ENCODE data around the gene HBEGF. TPM values are rescaled to one million over a fixed set of nuclear protein-coding genes. Genes with fewer than 3 reads are reported as not detected.
A peak's percentile ranks its signal among the peaks of the same experiment; 100 is the strongest.

Gene HBEGF
- total RNA-seq, 1 donor from 2014 or later = 23.4 TPM

- DNase-seq (ENCODE audit: low read depth) = no peak
Observed at GRCh38 chr5:140336388-140336787, 10.0 kb downstream of the HBEGF start.

- DNase-seq (ENCODE audit: low read depth) = no peak
Observed at GRCh38 chr5:140331638-140332037, 14.8 kb downstream of the HBEGF start.

- no peak for DNase-seq (ENCODE audit: low read depth)
Observed at GRCh38 chr5:140329739-140330481, 16.5 kb downstream of the HBEGF start.

GRCh38 chr5:140328036-140328764 lies 18.2 kb downstream of the HBEGF start:
- no peak for DNase-seq (ENCODE audit: low read depth)

GRCh38 chr5:140327589-140327988 lies 18.8 kb downstream of the HBEGF start:
- DNase-seq (ENCODE audit: low read depth) = no peak

DNA sequence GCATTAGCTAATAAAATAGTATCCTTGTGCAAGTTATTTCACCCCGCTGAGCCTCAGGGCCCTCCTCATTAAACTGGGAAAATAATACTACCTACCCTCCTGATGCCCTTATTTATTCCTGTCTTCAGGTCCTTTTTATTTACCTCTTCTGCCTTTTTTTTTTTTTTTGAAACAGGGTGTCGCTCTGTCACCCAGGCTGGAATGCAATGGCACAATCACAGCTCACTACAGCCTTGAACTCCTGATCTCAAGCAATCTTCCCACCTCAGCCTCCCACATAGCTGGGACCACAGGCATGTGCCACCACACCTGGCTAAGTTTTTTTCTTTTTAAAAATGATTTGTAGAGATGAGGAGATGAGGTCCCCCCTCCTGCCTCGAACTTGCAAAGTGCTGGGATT lies 20.9 kb downstream of the HBEGF start:
- no peak for DNase-seq (ENCODE audit: low read depth)

DNA sequence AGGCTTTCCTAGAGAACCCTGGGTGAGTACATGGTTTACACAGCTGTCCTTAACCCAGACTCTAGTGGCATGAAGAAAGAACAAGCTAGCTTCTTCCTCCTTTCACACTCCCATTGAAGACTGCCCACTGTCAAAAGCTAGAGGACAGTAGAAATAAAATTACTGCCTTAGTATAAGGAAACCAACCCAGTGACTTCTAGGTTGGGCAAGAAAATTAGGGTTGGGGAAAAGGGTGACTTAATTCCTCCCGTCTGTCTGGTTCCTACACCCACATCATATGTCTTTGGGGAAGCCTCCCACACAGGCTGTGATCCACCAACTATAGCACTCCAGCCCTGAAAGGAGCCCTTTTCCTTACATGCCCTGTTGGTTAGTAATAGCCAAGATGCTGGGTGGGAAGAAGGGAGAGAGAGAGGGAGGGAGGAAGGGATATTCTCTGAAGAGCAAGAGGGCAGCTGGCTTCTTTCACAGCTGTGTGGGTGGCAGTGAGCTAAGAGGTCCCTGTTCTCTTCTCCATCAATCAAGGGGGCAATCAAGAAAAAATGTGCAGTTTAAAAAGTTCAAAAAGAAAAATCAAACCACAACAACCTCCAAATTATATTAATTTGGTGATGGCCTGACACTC lies 21.7 kb downstream of the HBEGF start:
- DNase-seq (ENCODE audit: low read depth) = no peak

- DNase-seq (ENCODE audit: low read depth) = peak; percentile 85
Observed at GRCh38 chr5:140324041-140324600, 22.3 kb downstream of the HBEGF start.

DNA sequence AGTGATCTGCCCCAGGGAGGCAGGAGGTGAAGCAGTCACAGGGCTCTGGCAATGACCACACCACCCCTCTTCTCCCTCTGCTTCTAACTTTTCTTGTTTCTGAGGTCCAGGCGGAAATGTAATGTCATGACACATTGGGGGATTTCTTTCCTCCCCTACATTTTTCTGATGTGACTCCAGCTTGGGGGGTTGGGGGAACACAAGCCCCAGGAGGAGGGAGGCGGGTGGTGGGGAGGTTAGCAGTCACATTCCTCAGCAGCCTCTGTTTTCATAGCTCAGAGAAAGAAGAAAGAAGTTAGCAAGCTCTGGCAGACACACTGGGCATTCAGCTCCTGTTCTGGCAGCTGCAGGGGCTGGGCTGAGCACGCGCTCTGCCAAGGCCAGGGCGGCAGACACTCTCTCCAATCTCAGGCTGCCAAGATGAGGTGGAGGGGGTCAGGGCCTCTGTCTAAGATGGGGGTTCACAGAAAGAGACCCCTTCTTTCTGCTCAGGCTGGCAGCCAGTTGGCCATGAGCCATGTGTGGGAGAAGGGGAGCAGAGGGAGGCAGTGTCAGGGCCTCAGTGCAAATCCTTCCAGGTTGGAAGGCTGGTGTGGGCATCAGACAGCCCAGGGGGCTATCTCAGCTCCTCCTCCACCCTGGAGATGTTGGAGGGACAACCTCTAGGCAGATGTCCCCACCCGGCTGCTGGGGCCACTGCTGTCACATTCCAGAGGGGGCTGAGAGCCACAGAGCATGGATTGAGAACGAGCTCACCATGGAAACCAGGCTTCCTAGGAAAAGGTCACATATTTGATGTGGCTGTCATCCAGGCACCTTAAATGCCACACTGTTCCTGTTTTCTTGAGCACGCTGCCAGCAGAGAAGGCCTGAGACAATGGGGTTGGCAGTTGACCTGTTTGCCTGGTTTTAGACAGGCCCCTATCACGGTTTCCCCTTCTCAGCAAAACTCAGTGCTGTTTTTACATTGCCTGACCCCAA lies 23.4 kb downstream of the HBEGF start:
- peak; percentile 94 for DNase-seq (ENCODE audit: low read depth)

GRCh38 chr5:140321796-140322195 lies 24.6 kb downstream of the HBEGF start:
- no peak for DNase-seq (ENCODE audit: low read depth)

DNA sequence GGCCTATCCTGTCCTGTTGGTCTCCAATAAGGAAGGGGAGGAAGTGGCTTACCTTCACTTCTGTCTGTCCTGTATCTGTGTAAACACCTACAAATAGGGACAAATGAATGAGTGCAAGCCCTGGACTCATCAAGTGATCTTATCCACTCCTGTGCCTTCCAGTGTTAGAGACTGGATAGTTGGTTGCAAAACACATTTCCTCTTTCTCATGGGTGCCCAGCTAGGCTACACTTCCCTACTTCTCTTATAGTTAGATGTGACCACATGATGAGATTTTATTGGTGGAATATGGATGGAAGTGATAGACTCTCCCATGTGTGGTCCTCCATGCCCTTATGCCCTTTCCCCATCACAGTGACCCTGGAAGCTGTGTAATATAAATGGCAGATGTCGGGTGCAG lies 26.6 kb downstream of the HBEGF start:
- DNase-seq (ENCODE audit: low read depth) = no peak

- no peak for DNase-seq (ENCODE audit: low read depth)
Observed at GRCh38 chr5:140318792-140319191, 27.6 kb downstream of the HBEGF start.

GRCh38 chr5:140317859-140318258 lies 28.5 kb downstream of the HBEGF start:
- DNase-seq (ENCODE audit: low read depth) = peak; percentile 77

DNA sequence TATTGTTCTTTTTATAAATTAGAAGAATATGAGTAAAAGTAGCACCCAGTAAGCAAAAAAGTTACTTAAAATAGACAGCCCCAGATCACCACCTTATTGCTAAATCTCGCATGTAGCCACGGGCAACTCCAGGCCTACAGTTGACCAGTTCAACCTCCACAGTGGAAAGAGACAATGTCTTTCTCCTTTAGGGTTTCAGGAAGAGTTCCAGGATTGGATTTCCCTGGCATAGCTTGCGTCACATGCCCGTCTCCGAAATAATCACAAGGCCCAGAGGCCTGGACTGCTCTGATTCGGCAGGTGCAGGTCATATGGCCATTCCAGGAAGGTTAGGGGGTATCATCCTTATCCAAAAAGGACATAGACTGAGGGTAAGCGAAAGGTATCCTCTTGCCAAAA lies 33.6 kb downstream of the HBEGF start:
- DNase-seq (ENCODE audit: low read depth) = no peak

DNA sequence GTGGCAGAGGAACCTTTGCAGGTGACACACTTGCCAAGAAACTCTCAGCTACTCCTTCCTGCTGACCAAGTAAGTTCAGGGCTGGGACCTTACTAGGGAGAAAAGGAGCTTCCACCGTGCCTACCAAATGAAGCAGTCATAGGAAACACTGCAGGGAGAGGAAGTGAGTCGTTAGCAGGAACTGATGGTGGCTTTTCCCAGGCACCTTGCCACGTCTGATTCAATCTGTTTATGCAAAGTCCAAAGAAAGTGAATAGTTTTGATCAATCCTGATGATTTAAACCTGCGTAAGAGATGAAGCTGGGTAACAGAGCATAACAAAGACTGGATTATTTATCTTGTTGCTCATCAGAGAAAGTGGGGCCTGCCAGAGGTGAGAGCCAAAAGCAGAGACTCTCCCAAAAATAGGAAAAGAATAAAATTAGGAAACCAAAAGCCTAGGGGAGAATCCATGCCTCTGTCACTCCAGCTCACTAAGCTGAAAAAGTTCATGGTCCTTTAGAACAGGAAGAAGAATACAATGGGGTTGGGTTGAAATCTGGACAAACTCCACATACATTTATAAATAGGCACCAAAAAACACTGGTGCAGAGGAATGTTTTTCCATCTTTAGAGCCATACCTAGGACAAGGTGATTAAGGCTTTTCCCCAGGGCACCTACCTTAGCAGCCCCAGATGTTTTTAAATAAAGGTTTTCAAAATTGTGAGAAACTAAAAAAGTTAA lies 34.2 kb downstream of the HBEGF start:
- peak; percentile 93 for DNase-seq (ENCODE audit: low read depth)

DNA sequence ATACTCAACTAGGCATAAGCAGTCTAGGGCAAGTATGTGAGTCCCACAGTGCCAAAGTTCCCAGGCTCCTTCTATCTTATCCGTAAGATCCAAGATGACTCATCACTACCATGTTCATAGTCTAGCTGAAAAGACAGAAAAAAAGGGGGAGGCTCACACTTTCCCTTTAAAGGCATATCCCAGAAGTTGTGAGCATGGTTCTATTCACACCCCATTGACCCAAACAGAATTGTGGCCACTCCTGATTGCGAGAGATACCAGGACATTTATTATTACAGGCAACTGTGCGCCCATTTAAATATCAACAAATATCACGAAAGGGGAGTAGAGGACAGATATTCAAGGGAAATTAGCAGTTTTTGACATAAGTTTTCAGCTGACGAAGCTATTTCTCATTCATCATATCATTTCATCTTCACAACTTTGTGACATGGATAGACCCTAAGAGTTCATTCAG lies 35.4 kb downstream of the HBEGF start:
- peak; percentile 92 for DNase-seq (ENCODE audit: low read depth)

DNA sequence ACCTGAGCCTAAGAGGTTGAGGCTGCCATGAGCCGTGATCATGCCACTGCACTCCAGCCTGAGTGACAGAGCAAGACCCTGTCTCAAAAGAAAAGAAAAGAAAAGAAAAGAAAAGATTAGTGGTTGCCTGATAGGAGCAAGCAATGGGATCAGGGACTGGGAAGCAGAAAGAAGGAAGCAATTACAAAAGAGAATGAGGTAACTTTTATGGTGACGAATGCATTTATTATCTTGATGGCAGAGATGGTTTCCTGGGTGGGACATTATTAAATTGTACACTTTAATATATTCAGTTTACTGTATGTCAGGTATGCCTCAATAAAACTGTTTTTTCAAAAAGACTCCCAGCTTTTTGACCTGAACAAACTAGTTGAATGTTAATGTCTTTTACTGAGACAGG lies 36.0 kb downstream of the HBEGF start:
- no peak for DNase-seq (ENCODE audit: low read depth)

DNA sequence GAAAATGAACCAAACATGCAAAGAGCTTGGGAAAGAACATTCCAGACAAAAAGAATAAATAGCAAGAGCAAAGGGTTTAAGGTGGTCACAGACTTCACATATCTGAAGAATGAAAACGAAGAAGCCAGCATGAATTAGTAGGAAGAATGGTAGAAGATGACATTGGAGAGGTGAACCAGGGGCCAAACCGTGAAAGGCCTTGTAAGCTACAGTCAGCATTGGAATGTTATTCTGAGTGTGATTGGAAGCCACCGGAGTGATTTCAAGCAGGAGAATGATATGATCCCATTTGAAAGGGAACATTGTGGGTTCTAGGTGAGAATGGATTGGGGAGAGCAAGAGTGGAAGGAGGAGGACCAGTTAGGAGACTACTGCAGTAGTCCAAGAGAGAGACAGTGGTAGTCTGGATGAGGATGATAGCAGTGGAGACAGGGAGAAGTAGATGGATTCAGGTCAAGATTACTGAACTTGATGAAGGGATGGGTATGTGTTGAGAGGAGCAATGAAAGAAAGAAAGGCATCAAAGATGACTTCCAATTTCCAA lies 36.6 kb downstream of the HBEGF start:
- no peak for DNase-seq (ENCODE audit: low read depth)

GRCh38 chr5:140305471-140305870 lies 40.9 kb downstream of the HBEGF start:
- DNase-seq (ENCODE audit: low read depth) = no peak

DNA sequence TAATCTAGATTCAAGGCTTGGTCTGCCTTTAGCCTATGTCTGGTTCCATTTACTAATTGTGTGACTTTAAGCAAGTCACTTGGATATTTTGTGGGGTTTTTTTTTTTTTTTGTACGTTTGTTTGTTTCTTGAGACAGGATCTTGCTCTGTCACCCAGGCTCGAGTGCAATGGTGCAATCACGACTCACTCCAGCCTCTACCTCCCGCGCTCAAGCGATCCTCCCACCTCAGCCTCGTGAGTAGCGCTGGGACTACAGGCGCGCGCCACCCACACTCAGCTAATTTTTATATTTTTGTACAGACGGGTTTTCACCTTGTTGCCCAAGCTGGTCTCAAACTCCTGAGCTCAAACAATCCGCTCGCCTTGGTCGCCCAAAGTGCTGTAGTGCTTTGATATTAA lies 42.4 kb downstream of the HBEGF start:
- DNase-seq (ENCODE audit: low read depth) = no peak
